PC-9 (cell line): Measurements from ENCODE around the gene CLDN9.

Experiments
- EZH2 ChIP-seq: fragments of 200-600 bp; sonication (generic); IDR thresholded peaks from 2 replicates; pipeline ENCODE4 v1.8.0; 2017; ENCODE audit warnings: antibody characterized with exemption, low read depth
- TF ChIP-seq, protein P1 (sequence below): fragments of 200-600 bp; sonication (generic); conservative IDR thresholded peaks from 2 replicates; pipeline ENCODE4 v1.6.1; 2017; ENCODE audit warnings: mixed run types, antibody characterized with exemption, mild to moderate bottlenecking, moderate library complexity

DNA sequence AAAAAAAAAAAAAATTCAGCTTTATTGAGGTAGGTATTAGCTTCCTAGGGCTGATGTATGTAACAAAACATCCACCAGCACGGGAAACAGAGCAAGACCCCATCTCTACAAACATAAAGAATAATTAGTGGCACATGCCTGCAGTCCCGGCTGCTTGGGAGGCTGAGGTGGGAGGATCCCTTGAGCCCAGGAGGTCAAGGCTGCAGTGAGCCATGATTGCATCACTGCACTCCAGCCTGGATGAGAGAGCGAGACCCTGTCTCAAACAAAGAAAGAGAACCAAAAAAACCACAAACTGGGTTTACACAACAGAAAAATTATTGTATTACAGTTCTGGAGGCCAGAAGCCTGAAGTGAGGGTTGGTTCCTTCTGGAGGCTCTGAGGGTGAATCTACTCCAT, 29.7 kb downstream of the CLDN9 start:
- TF ChIP-seq, protein P1, sequence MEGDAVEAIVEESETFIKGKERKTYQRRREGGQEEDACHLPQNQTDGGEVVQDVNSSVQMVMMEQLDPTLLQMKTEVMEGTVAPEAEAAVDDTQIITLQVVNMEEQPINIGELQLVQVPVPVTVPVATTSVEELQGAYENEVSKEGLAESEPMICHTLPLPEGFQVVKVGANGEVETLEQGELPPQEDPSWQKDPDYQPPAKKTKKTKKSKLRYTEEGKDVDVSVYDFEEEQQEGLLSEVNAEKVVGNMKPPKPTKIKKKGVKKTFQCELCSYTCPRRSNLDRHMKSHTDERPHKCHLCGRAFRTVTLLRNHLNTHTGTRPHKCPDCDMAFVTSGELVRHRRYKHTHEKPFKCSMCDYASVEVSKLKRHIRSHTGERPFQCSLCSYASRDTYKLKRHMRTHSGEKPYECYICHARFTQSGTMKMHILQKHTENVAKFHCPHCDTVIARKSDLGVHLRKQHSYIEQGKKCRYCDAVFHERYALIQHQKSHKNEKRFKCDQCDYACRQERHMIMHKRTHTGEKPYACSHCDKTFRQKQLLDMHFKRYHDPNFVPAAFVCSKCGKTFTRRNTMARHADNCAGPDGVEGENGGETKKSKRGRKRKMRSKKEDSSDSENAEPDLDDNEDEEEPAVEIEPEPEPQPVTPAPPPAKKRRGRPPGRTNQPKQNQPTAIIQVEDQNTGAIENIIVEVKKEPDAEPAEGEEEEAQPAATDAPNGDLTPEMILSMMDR: no peak
- TF ChIP-seq EZH2: no peak
